Ishikawa (cell line): ENCODE data around the gene ZMYND19.

Source experiments
- CEBPB ChIP-seq: IDR thresholded peaks from 2 replicates; pipeline ENCODE4 v1.6.1; 2012
- CREB1 ChIP-seq: IDR thresholded peaks from 2 replicates; pipeline ENCODE4 v1.6.1; 2012; ENCODE audit warnings: low read depth
- EGR1 ChIP-seq: IDR thresholded peaks from 2 replicates; pipeline ENCODE4 v1.6.1; 2012
- EP300 ChIP-seq: IDR thresholded peaks from 2 replicates; pipeline ENCODE4 v1.6.1; 2012; ENCODE audit warnings: borderline replicate concordance
- FOXM1 ChIP-seq: IDR thresholded peaks from 2 replicates; pipeline ENCODE4 v1.6.1; 2012; ENCODE audit warnings: low read depth, borderline replicate concordance
- NFIC ChIP-seq: IDR thresholded peaks from 2 replicates; pipeline ENCODE4 v1.6.1; 2012
- RAD21 ChIP-seq: IDR thresholded peaks from 2 replicates; pipeline ENCODE4 v1.6.1; 2012; ENCODE audit warnings: low read depth
- TAF1 ChIP-seq: IDR thresholded peaks from 2 replicates; pipeline ENCODE4 v1.6.1; 2012; ENCODE audit warnings: low read depth, mild to moderate bottlenecking
- TCF12 ChIP-seq: IDR thresholded peaks from 2 replicates; pipeline ENCODE4 v1.6.1; 2012; ENCODE audit warnings: low read depth
- TEAD4 ChIP-seq: IDR thresholded peaks from 2 replicates; pipeline ENCODE4 v1.6.1; 2012
- USF1 ChIP-seq: IDR thresholded peaks from 2 replicates; pipeline ENCODE4 v1.6.1; 2012
- YY1 ChIP-seq: IDR thresholded peaks from 2 replicates; pipeline ENCODE4 v1.6.1; 2012; ENCODE audit warnings: low read depth
- ZBTB7A ChIP-seq: IDR thresholded peaks from 2 replicates; pipeline ENCODE4 v1.6.1; 2012; ENCODE audit warnings: low read depth
- TF ChIP-seq, protein P1 (sequence below): IDR thresholded peaks from 2 replicates; pipeline ENCODE4 v1.6.1; 2012; ENCODE audit warnings: low read depth, mild to moderate bottlenecking
- TF ChIP-seq, protein P2 (sequence below): IDR thresholded peaks from 2 replicates; pipeline ENCODE4 v1.6.1; 2012

The ZMYND19 gene

DNA sequence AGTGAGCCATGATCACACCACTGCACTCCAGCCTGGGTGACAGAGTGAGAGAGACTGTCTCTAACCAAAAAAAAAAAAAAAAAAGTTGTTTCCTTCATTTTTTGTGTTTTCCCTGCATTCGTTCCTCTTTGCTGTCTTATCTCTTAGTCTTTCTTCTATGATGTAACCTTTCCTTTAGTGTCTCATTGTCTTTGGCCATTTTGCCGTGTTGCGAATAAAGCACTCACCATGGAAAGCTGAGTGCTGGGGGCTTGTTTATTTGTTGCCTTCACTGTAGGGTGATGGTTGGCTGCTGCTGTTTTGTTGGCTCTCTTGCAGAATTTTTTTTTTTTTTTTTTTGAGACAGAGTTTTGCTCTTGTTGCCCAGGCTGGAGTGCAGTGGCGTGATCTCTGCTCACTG, 36.2 kb upstream of the ZMYND19 start:
- TF ChIP-seq ZBTB7A (no peak), EP300 (no peak), RAD21 (no peak), TEAD4 (no peak), TCF12 (no peak), FOXM1 (no peak), CREB1 (no peak), NFIC (no peak), USF1 (no peak), TAF1 (no peak)
- TF ChIP-seq, protein P1, sequence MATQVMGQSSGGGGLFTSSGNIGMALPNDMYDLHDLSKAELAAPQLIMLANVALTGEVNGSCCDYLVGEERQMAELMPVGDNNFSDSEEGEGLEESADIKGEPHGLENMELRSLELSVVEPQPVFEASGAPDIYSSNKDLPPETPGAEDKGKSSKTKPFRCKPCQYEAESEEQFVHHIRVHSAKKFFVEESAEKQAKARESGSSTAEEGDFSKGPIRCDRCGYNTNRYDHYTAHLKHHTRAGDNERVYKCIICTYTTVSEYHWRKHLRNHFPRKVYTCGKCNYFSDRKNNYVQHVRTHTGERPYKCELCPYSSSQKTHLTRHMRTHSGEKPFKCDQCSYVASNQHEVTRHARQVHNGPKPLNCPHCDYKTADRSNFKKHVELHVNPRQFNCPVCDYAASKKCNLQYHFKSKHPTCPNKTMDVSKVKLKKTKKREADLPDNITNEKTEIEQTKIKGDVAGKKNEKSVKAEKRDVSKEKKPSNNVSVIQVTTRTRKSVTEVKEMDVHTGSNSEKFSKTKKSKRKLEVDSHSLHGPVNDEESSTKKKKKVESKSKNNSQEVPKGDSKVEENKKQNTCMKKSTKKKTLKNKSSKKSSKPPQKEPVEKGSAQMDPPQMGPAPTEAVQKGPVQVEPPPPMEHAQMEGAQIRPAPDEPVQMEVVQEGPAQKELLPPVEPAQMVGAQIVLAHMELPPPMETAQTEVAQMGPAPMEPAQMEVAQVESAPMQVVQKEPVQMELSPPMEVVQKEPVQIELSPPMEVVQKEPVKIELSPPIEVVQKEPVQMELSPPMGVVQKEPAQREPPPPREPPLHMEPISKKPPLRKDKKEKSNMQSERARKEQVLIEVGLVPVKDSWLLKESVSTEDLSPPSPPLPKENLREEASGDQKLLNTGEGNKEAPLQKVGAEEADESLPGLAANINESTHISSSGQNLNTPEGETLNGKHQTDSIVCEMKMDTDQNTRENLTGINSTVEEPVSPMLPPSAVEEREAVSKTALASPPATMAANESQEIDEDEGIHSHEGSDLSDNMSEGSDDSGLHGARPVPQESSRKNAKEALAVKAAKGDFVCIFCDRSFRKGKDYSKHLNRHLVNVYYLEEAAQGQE = no peak

GRCh38 chr9:137621131-137621757, 30.9 kb upstream of the ZMYND19 start:
- TF ChIP-seq ZBTB7A = no peak
- no peak for TF ChIP-seq YY1
- TF ChIP-seq CREB1 = no peak
- TF ChIP-seq, protein P2, sequence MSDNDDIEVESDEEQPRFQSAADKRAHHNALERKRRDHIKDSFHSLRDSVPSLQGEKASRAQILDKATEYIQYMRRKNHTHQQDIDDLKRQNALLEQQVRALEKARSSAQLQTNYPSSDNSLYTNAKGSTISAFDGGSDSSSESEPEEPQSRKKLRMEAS = no peak
- no peak for TF ChIP-seq CEBPB
- TF ChIP-seq RAD21 = no peak
- no peak for TF ChIP-seq EP300
- TF ChIP-seq, protein P1 = no peak
- no peak for TF ChIP-seq NFIC
- TF ChIP-seq USF1 = no peak

DNA sequence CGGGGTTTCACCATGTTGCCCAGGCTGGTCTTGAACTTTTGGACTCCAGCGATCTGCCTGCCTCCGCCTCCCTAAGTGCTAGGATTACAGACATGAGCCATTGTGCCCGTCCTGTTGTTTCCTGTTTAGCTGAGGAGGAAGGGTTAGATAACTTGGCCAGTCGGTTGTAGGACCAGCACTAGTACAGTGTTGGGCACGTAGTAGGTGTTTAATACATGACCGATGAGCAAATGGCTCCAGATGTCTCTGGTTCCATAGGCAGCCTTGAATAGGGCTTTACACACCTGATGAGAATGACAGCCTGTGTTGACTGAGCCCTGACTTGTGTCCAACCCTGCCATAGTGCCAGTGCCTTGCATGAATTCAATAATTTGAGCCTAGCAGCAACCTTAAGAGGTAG, 30.3 kb upstream of the ZMYND19 start:
- TF ChIP-seq NFIC (no peak), CEBPB (no peak), EP300 (no peak), USF1 (no peak), TCF12 (no peak), CREB1 (no peak), EGR1 (no peak)
- TF ChIP-seq, protein P2 = no peak

GRCh38 chr9:137620048-137620405, 29.7 kb upstream of the ZMYND19 start:
- TF ChIP-seq NFIC (no peak), TCF12 (no peak), FOXM1 (no peak), TAF1 (no peak), EGR1 (no peak), ZBTB7A (no peak), TEAD4 (no peak), EP300 (no peak), CREB1 (no peak), CEBPB (no peak), USF1 (no peak), RAD21 (no peak), YY1 (no peak)
- TF ChIP-seq, protein P1 = no peak
- TF ChIP-seq, protein P2 = no peak
